Tibial nerve (tissue), 3 donors: ENCODE results near the gene FAM193A.

Source experiments
- CTCF ChIP-seq, 5 experiments: fragments of 200-600 bp in 3 of 5; fragments of 450-650 bp in 2 of 5; sonication (generic) in 3 of 5; IDR thresholded peaks; one replicate each; pipeline ENCODE4 v1.5.1; 2016 to 2019; ENCODE audit warnings: antibody characterized with exemption in 5 of 5, mild to moderate bottlenecking in 3 of 5, moderate library complexity in 2 of 5
- POLR2A ChIP-seq, 2 donors: fragments of 450-650 bp; IDR thresholded peaks; one replicate each; pipeline ENCODE4 v1.6.1; 2017; ENCODE audit warnings: antibody characterized with exemption in 2 of 2, mild to moderate bottlenecking in 2 of 2, moderate library complexity in 2 of 2

GRCh38 chr4:2702770-2703169 lies 166.3 kb downstream of the FAM193A start:
- TF ChIP-seq POLR2A (IDR thresholded peaks at IDR 0.05) (no peak), CTCF (IDR thresholded peaks at IDR 0.05) (no peak)
